GM12864 (cell line): ENCODE results near the gene KIF12.
"Not testable (repeated sequence)": the region's sequence is repeated elsewhere in the genome, so short reads cannot be mapped to it uniquely, and the experiment has no call there.

Source experiments
- DNase-seq: peaks from one replicate; pipeline ENCODE4 v3.0.0-alpha.2; 2011; ENCODE audit warnings: low read depth
- H3K4me3 ChIP-seq: 2 replicates; pipeline ENCODE4 v1.5.1; 2011; ENCODE audit warnings: mild to moderate bottlenecking, low read depth, low read length, control low read depth
- CTCF ChIP-seq: IDR thresholded peaks from 2 replicates; pipeline ENCODE4 v1.5.1; 2011; ENCODE audit warnings: low read depth, mild to moderate bottlenecking, moderate library complexity, low read length, control low read depth, inconsistent platforms; ENCODE audit errors: missing control alignments

Gene KIF12

DNA sequence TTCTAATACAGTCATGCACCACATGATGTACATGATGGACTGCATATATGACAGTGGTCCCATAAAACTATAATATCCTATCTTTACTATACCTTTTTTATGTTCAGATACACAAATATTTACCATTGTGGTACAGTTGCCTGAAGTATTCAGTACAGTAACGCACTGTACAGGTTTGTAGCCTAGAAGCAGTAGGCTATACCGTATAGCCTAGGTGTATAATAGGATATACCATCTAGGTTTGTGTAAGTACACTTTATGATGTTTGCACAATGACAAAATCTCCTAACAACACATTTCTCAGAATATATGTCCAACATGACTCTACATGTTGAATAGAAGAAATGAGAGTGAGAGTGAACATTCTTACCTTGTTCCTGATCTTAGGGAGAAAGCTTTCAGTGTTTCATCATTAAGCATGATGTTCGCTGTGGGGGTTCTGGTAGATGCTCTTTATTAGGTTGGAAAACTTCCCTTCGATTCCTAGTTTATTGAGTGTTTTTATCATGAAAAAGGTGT, 52.8 kb downstream of the KIF12 start:
- no peak for DNase-seq
- no peak overlapping the region for H3K4me3 ChIP-seq
- TF ChIP-seq CTCF = no peak

GRCh38 chr9:114043660-114044059, 55.4 kb downstream of the KIF12 start:
- not testable (repeated sequence) for H3K4me3 ChIP-seq, DNase-seq
